ENCODE results near the gene CBX1.

DNA sequence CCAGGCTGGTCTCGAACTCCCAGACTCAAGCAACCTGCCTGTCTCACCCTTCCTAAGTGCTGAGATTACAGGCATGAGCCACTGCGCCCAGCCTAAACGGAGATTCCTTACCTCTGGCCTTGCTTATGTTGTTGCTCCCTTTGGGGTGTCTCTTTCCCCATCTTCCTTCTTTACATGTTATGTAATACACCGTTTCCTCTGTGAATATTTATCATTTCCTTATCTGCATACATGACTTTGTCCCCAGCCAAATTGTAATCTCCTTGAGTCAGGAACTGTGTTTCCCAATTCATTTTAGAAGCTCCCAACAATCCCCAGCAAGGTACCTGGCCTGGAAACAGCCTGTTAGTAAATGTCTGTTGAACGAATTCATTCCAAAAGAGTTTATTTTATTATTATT, 79.3 kb downstream of the CBX1 start:
- no peak for TF ChIP-seq POLR2AphosphoS5 (IDR thresholded peaks at IDR 0.05)
- no peak for TF ChIP-seq CTCF (IDR thresholded peaks at IDR 0.05)
